ENCODE measurements around the gene PRRG2. TPM values are rescaled to one million over a fixed set of nuclear protein-coding genes. Genes with fewer than 3 reads are reported as not detected.

Gene PRRG2
- total and polyA plus RNA-seq, 3 donors from 2014 or later: 0.71 to 3.0 (median 1.9) TPM

- TF ChIP-seq POLR2A (IDR thresholded peaks at IDR 0.05): no peak
- no peak for TF ChIP-seq CTCF (IDR thresholded peaks at IDR 0.05)
- intact Hi-C loops (cut with DNase I; ENCODE audit: low total_unique reads): no loop called here
- no peaks in the 10 kb centered on the region for H3K36me3 ChIP-seq (ENCODE audit: low read depth, missing control alignments)
Measured at GRCh38 chr19:49594993-49595818, 14.1 kb downstream of the PRRG2 start.

GRCh38 chr19:49595819-49596404 is 14.8 kb downstream of the PRRG2 start:
- WGBS, 2 donors: 87 to 90% methylated on average over 10 to 32 of the region's 32 CpGs
- intact Hi-C loops (cut with DNase I; ENCODE audit: low total_unique reads): no loop called here

More at GRCh38 chr19:49594993-49595818, 14.1 kb downstream of the PRRG2 start:
- no peak for DNase-seq
- Histone ChIP-seq H3K4me3 (no peak overlapping the region), H3K27me3 (no peaks in the 10 kb centered on the region), H3K27ac (no peak overlapping the region), H3K4me1 (peaks cover 18% of the 10 kb centered on the region), H3K9me3 (no peaks in the 10 kb centered on the region)
- WGBS, 2 donors: 91% methylated on average over 12 to 34 of the region's 35 CpGs

GRCh38 chr19:49596407-49596806 is 15.3 kb downstream of the PRRG2 start:
- Histone ChIP-seq H3K4me3 (peak overlapping the region in 1 of 2 donors; percentile 55), H3K27me3 (no peaks in the 10 kb centered on the region), H3K4me1 (peaks cover 18% of the 10 kb centered on the region), H3K36me3 (ENCODE audit: low read depth, missing control alignments) (no peaks in the 10 kb centered on the region), H3K9me3 (no peaks in the 10 kb centered on the region), H3K27ac (no peak overlapping the region)
- intact Hi-C loops (cut with DNase I; ENCODE audit: low total_unique reads): no loop called here
- no peak for DNase-seq
- TF ChIP-seq CTCF (IDR thresholded peaks at IDR 0.05) (no peak), POLR2A (IDR thresholded peaks at IDR 0.05) (no peak)
- WGBS, 2 donors: 88% methylated on average over 15 of the region's 15 CpGs; no CpG with 5 or more reads in 1 of the 2 donors

More at GRCh38 chr19:49595819-49596404, 14.8 kb downstream of the PRRG2 start:
- Histone ChIP-seq H3K9me3 (no peaks in the 10 kb centered on the region), H3K27ac (no peak overlapping the region), H3K4me1 (peaks cover 18% of the 10 kb centered on the region), H3K4me3 (no peak overlapping the region), H3K36me3 (ENCODE audit: low read depth, missing control alignments) (no peaks in the 10 kb centered on the region), H3K27me3 (no peaks in the 10 kb centered on the region)
- TF ChIP-seq POLR2A (IDR thresholded peaks at IDR 0.05): no peak
- no peak for TF ChIP-seq CTCF (IDR thresholded peaks at IDR 0.05)
- no peak for DNase-seq

- H3K36me3 ChIP-seq (ENCODE audit: low read depth, missing control alignments): no peaks in the 10 kb centered on the region
- peak overlapping the region; percentile 7 to 20 for H3K27ac ChIP-seq
- peak overlapping the region; percentile 19 to 55 for H3K4me3 ChIP-seq
- intact Hi-C loops (cut with DNase I; ENCODE audit: low total_unique reads): no loop called here
- H3K27me3 ChIP-seq: no peaks in the 10 kb centered on the region
- WGBS, 2 donors: 40 to 79% methylated on average over 3 to 65 of the region's 65 CpGs
- no peak for DNase-seq
- TF ChIP-seq CTCF (IDR thresholded peaks at IDR 0.05) (no peak), POLR2A (IDR thresholded peaks at IDR 0.05) (no peak)
- peaks cover 18% of the 10 kb centered on the region for H3K4me1 ChIP-seq
- no peaks in the 10 kb centered on the region for H3K9me3 ChIP-seq
Measured at GRCh38 chr19:49596954-49597702, 16.0 kb downstream of the PRRG2 start.

All from testis (tissue), 3 donors.